Urinary bladder (tissue), 4 donors: Measurements from ENCODE around the gene MFRP. TPM values are rescaled to one million over a fixed set of nuclear protein-coding genes. Genes with fewer than 3 reads are reported as not detected.
A peak's percentile ranks its signal among the peaks of the same experiment; 100 is the strongest.

Experiments
- DNase-seq: peaks from one replicate; pipeline ENCODE4 v3.0.0-alpha.2; 2015; ENCODE audit errors: extremely low spot score
- H3K27ac ChIP-seq: one replicate; pipeline ENCODE4 v1.5.1; 2013; ENCODE audit warnings: low read depth, mild to moderate bottlenecking, moderate library complexity
- H3K36me3 ChIP-seq: one replicate; pipeline ENCODE4 v1.6.1; 2013; ENCODE audit warnings: mild to moderate bottlenecking, moderate library complexity; ENCODE audit not compliant: insufficient read depth
- H3K4me1 ChIP-seq: one replicate; pipeline ENCODE4 v1.6.1; 2013; ENCODE audit warnings: mild to moderate bottlenecking, moderate library complexity; ENCODE audit not compliant: insufficient read depth
- H3K4me3 ChIP-seq: one replicate; pipeline ENCODE4 v1.5.1; 2013; ENCODE audit warnings: low read depth, low read length
- WGBS: extraction: QIAGEN DNeasy Blood & Tissue Kit; methylation state at CpG from one replicate; pipeline ENCODE4 v1.1.7; 2013; 5-methylcytosine and 5-hydroxymethylcytosine counted together
- polyA plus RNA-seq: library from polyadenylated mRNA; stranded (reverse); fragments of 200-250 nt; gene quantifications from one replicate; pipeline ENCODE4 v1.2.3, GENCODE V29; 2013
- total RNA-seq: library from RNA; depleted of rRNA; stranded (reverse); fragments of >200 nt; gene quantifications from one replicate; pipeline ENCODE4 v1.2.3, GENCODE V29; 2014
- donor health status: healthy with polysubstance abuse.
- donor health status: healthy.

Gene MFRP
- total and polyA plus RNA-seq, 2 donors, result 0.03 TPM; not detected in 1

DNA sequence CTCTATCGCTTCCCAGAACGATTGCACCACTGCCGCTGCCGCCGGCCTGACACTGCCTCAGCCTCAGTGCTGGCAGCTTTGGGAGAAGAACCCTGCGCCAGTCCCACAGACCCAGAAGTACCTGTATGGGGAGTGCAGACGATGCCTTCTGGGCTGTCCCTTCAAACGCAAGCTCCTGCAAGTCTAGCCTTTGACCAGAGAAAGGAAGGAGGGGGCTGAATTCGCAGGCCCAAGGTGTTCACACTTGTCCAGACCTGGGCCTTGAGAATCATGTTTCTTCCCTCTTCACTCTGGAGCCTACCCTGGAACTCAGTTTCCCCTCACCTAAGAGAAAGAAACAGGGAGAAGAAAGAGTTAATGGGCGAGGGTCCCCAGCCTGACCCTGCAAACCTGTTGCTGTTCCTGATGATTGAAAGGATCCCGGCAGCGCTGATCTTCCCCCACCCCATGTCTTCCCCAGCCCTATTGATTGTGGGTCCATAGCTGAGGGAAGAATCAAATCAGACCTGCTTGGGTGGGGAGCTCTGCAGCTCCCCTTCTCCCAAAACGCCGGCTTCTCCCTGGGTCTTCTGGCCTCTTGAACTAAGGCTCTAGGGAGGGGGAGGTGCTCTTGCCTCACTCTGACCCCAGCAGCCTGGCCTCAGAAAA is 28.8 kb downstream of the MFRP start:
- WGBS, result 40% methylated on average over 14 of the region's 14 CpGs
- Histone ChIP-seq H3K4me3 (peak overlapping the region; percentile 69), H3K4me1 (no peaks in the 10 kb centered on the region), H3K27ac (no peak overlapping the region), H3K36me3 (no peaks in the 10 kb centered on the region)
- no peak for DNase-seq

GRCh38 chr11:119316729-119317591 is 29.5 kb downstream of the MFRP start, which contains the start of gene MCAM:
TSS of gene MCAM (minus strand) at chr11:119317130. CDS start at chr11:119317101, 29 bp downstream.
- no peaks in the 10 kb centered on the region for H3K4me1 ChIP-seq
- peak within 1 kb of the TSS; percentile 75 for H3K27ac ChIP-seq
- WGBS, result 1% methylated on average over 74 of the region's 74 CpGs
- H3K4me3 ChIP-seq, result peak within 1 kb of the TSS; percentile 69
- no peak for DNase-seq
- no peaks in the 10 kb centered on the region for H3K36me3 ChIP-seq

- Histone ChIP-seq H3K36me3 (no peaks in the 10 kb centered on the region), H3K4me1 (no peaks in the 10 kb centered on the region), H3K27ac (no peak overlapping the region), H3K4me3 (peak overlapping the region; percentile 69)
- no peak for DNase-seq
- WGBS, result under 1% methylated on average over 46 of the region's 46 CpGs
Measured at GRCh38 chr11:119316016-119316728, 30.3 kb downstream of the MFRP start.

GRCh38 chr11:119315131-119316015 is 31.1 kb downstream of the MFRP start:
- Histone ChIP-seq H3K4me1 (no peaks in the 10 kb centered on the region), H3K36me3 (no peaks in the 10 kb centered on the region), H3K4me3 (peak overlapping the region; percentile 69), H3K27ac (peak overlapping the region; percentile 12)
- WGBS, result 6% methylated on average over 29 of the region's 29 CpGs
- no peak for DNase-seq

DNA sequence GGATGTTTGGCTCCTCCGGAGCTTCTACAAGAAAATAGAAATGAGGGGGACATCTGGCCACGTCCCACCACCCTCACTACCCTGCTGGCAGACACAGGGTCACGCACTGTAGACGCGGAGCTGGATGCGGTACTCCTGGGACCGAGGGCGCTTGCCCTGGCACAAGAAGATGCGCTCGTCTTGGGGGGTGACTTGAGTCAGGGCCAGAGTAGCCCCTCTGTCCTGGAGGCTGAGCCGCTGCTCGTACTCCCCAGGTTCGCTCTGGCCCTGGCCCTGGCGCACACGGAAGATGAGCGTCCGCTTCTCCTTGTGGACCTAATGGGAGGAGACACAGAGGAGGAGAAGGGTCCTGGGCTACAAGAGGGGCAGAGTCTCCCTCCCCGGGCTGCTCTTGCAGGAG is 31.8 kb downstream of the MFRP start:
- H3K27ac ChIP-seq, result no peak overlapping the region
- 66% methylated on average over 18 of the region's 18 CpGs for WGBS
- H3K36me3 ChIP-seq, result no peaks in the 10 kb centered on the region
- peak overlapping the region; percentile 69 for H3K4me3 ChIP-seq
- H3K4me1 ChIP-seq, result no peaks in the 10 kb centered on the region
- no peak for DNase-seq

- no peaks in the 10 kb centered on the region for H3K36me3 ChIP-seq
- no peak overlapping the region for H3K4me3 ChIP-seq
- no peak overlapping the region for H3K27ac ChIP-seq
- WGBS, result 81% methylated on average over 20 of the region's 20 CpGs
- no peak for DNase-seq
- no peaks in the 10 kb centered on the region for H3K4me1 ChIP-seq
Measured at GRCh38 chr11:119310682-119311052, 35.8 kb downstream of the MFRP start.

GRCh38 chr11:119309953-119310681 is 36.4 kb downstream of the MFRP start:
- H3K27ac ChIP-seq, result no peak overlapping the region
- DNase-seq, result no peak
- H3K4me1 ChIP-seq, result no peaks in the 10 kb centered on the region
- H3K36me3 ChIP-seq, result no peaks in the 10 kb centered on the region
- 75% methylated on average over 17 of the region's 17 CpGs for WGBS
- no peak overlapping the region for H3K4me3 ChIP-seq

DNA sequence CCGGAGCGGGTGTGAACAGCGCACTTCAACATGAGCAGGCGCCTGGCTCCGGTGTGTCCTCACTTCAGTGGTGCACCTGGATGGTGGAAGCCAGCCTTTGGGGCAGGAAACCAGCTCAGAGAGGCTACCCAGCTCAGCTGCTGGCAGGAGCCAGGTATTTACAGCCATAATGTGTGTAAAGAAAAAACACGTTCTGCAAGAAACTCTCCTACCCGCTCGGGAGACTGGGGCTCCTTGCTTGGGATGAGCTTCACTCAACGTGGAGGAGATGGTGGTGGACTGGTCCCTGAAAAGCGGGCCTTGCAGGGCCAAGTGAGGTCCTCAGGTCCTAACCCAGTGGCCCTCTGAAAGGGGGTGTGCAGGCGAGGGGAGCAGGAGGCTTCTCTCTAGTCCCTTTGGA is 37.1 kb downstream of the MFRP start:
- no peak for DNase-seq
- Histone ChIP-seq H3K4me1 (no peaks in the 10 kb centered on the region), H3K36me3 (no peaks in the 10 kb centered on the region), H3K27ac (no peak overlapping the region), H3K4me3 (no peak overlapping the region)
- WGBS, result 87% methylated on average over 11 of the region's 11 CpGs

DNA sequence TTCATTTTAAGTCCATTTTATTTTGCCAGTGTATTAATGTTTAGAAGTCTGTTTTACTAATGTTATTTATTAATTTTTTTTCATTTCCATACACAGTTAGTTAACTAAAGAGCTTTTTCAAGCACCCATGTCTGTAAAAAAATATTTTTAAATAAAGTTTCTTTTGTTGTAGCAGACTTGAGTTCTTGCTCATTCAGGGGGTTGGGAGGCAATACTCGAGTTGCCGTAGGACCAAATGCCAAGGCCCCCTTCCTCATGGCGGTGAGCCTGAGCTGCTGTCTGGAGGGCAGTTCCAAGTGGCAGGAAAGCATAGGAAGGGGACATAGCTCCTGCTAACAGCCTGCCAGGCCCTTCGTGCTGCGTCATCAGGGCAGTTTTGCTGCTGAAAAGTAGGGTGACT is 38.5 kb downstream of the MFRP start:
- H3K27ac ChIP-seq, result no peak overlapping the region
- no peaks in the 10 kb centered on the region for H3K36me3 ChIP-seq
- H3K4me3 ChIP-seq, result no peak overlapping the region
- no peaks in the 10 kb centered on the region for H3K4me1 ChIP-seq
- DNase-seq, result no peak
- 62% methylated on average over 5 of the region's 5 CpGs for WGBS

- Histone ChIP-seq H3K4me3 (no peak overlapping the region), H3K27ac (no peak overlapping the region), H3K36me3 (no peaks in the 10 kb centered on the region), H3K4me1 (no peaks in the 10 kb centered on the region)
- 44% methylated on average over 1 of the region's 1 CpG for WGBS
- DNase-seq, result no peak
Measured at GRCh38 chr11:119307219-119307618, 39.3 kb downstream of the MFRP start.

DNA sequence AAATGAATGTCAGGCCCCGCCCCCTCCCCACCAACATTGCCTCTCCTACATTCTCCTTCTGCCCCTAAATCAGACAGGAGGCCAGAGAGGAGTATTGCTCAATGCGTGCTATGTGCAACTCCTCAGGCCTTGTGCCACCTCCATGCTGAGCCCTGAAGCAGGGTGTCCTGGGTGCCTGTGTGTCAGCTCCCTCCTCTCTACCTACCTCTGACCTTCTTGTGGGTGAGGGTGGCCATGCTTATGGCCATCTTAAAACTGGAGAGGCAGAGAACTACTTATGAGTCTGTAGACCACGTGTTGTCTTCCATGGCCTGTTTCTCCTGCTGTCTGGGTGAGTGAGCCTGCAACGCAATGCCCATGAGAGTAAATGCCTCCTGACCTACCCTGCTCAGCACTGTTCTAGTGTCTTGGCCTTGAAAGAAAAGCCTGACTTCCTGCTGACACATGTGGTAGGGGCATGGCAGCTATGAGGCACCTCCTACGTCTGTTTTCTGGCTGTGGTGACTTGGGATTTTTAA is 40.1 kb downstream of the MFRP start:
- Histone ChIP-seq H3K4me1 (no peaks in the 10 kb centered on the region), H3K36me3 (no peaks in the 10 kb centered on the region), H3K4me3 (no peak overlapping the region), H3K27ac (no peak overlapping the region)
- WGBS, result 58% methylated on average over 5 of the region's 5 CpGs
- no peak for DNase-seq

- H3K4me1 ChIP-seq, result no peaks in the 10 kb centered on the region
Measured at GRCh38 chr11:119305556-119306372, 40.7 kb downstream of the MFRP start.

More at GRCh38 chr11:119305556-119306372, 40.7 kb downstream of the MFRP start:
- no peak overlapping the region for H3K27ac ChIP-seq
- no peaks in the 10 kb centered on the region for H3K36me3 ChIP-seq
- no peak overlapping the region for H3K4me3 ChIP-seq
- WGBS, result 69% methylated on average over 7 of the region's 7 CpGs
- no peak for DNase-seq
